Measurements from ENCODE around the gene MORC4.
A peak's percentile ranks its signal among the peaks of the same experiment; 100 is the strongest.

MORC4 gene

GRCh38 chrX:106903856-106904528, 96.0 kb downstream of the MORC4 start:
- DNase-seq = no peak

- DNase-seq = no peak
These were observed 96.7 kb downstream of the MORC4 start, which contains the start of gene RIPPLY1 for GRCh38 chrX:106903291-106903824. TSS of gene RIPPLY1 (minus strand) at chrX:106903341. CDS start at chrX:106903287, 54 bp downstream.

DNA sequence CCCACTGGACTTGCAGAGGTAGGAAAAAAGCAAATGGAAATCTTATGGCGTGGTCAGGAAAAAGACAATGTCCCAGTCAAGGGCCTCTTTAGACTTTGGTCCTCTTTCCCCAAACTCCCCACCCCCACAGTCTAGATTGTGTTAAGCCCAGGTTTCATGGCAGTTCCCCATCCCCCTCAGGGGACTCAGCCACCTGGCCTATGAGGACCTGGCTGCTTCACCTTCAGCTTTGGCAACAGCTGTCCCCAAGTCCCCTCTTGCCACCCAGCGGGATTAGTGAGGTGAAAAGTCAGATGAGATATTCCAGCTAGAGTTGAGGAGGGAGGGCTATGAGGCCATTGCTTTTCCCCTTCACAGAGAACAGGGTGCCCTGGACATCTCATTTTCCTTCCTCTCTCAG, 97.3 kb downstream of the MORC4 start:
- no peak for DNase-seq

GRCh38 chrX:106901781-106902219, 98.2 kb downstream of the MORC4 start:
- no peak for DNase-seq

DNA sequence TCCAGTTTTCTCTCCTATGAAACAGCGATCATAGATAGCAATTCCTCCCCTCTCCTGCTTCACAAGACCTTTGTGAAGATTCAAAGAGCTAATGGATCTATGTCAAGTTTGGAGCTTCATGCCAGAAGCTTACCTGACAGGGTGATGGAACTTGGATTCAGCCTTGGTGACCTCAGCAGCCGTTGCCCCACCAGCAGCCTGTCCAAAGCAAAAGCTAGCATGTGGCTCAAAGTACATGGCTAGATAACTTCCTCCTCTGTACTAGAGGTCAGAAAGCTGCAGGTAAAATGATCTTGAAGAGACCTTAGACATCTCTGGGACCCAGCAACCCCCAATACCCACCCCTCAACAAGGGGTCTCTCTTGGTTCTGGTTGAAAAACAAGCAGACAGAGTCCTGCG, 98.7 kb downstream of the MORC4 start:
- DNase-seq = no peak

GRCh38 chrX:106899841-106900240, 100.2 kb downstream of the MORC4 start:
- DNase-seq = no peak

- no peak for DNase-seq
These were observed 100.7 kb downstream of the MORC4 start for GRCh38 chrX:106899276-106899675.

- DNase-seq = no peak
These were observed 101.5 kb downstream of the MORC4 start for GRCh38 chrX:106898462-106898861.

- DNase-seq = no peak
These were observed 102.8 kb downstream of the MORC4 start for GRCh38 chrX:106897259-106897658.

DNA sequence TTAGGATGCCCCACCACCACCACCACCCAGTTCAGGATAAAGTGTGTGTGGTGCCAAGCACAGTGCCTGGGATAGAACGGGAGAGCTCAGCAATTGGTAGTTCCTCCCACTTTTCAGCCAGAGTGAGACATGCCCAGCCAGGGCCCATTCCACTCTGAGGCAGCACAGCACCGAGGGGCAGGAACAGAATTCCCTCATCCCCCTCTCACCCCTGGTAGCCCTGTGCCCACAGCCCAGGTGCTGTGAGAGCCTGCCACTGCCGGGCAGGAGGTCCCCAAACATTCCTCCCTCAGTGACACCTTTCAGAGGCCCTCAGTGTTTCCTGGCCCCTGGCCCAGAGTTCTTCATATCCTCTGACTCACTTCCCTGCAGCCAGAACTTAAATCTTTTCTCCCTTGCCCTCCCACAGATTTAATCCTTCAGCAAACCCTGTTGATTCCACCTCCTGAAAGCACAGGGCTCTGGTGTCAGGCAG, 105.0 kb downstream of the MORC4 start:
- no peak for DNase-seq

- DNase-seq = peak; percentile 34
These were observed 105.6 kb downstream of the MORC4 start for GRCh38 chrX:106894392-106894909.

- no peak for DNase-seq
These were observed 108.1 kb downstream of the MORC4 start for GRCh38 chrX:106891762-106892460.

Data from NCI-H1105 (cell line).